ENCODE measurements around the gene FBXO2. TPM values are rescaled to one million over a fixed set of nuclear protein-coding genes. Genes with fewer than 3 reads are reported as not detected.

Gene FBXO2
- total RNA-seq, 1 experiment from 2014 or later = 81.1 TPM

DNA sequence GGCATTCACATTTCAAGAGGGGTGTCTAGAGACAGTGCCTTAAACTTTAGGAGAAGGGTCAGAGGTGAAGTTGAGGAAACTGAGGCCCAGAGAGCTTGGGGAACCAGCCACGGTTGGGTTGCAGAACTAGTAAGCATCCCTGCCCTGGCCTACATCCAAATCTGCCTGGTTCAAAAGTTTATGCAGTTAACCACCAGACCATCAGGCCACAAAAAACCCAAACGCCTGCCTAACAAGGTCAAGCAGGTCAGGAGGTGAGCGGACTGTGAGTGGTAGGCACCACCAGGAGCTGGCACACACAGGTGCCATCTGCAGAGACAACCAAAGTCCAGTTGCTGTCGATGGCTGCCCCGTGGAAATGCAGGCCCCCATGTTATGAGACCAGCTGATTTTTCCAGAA lies 51.2 kb downstream of the FBXO2 start:
- no peak overlapping the region for H3K9ac ChIP-seq (ENCODE audit: low read length)
- H3K9me3 ChIP-seq (ENCODE audit: control insufficient read depth in 1 of 2, insufficient read depth in 1 of 2, low read depth in 1 of 2, low read length in 2 of 2) = no peaks in the 10 kb centered on the region
- no peaks in the 10 kb centered on the region for H3K9me2 ChIP-seq (ENCODE audit: insufficient read depth)
- H3K27me3 ChIP-seq (ENCODE audit: insufficient read depth, low read length) = no peaks in the 10 kb centered on the region
- no peak overlapping the region for H3K4me3 ChIP-seq (replicated peaks in 1 of 2; ENCODE audit: low read depth in 1 of 2, low read length in 2 of 2)
- H3K79me2 ChIP-seq (ENCODE audit: insufficient read depth, low read length) = no peaks in the 10 kb centered on the region
- BruUV-seq (replicated peaks) = no TSS peak
- ChIA-PET POLR2A (no interaction called here), CTCF (no interaction called here), RAD21 (ENCODE audit: low non-redundant PET in 1 of 2, low total read pairs in 2 of 2, uncharacterized antibody in 2 of 2, unreplicated experiment in 2 of 2) (no interaction called here)
- H3K36me3 ChIP-seq (ENCODE audit: control insufficient read depth in 1 of 2, insufficient read depth in 2 of 2, low read length in 2 of 2) = no peaks in the 10 kb centered on the region
- no peak overlapping the region for H2AFZ ChIP-seq (ENCODE audit: low read depth, low read length, poor library complexity, severe bottlenecking)
- no peak overlapping the region for H3K4me2 ChIP-seq (ENCODE audit: low read length)
- H4K20me1 ChIP-seq (ENCODE audit: insufficient read depth) = no peaks in the 10 kb centered on the region
- ATAC-seq (no peak), DNase-seq (ENCODE audit: low read depth, low spot score) (no peak)
- H3K4me1 ChIP-seq (ENCODE audit: control insufficient read depth in 1 of 2, insufficient read depth in 2 of 2, low read length in 2 of 2) = no peaks in the 10 kb centered on the region
- intact Hi-C loops (cut with micrococcal nuclease) = no loop called here
- H3K27ac ChIP-seq (ENCODE audit: low read depth, low read length) = no peak overlapping the region
- TF ChIP-seq FOSL1 (IDR thresholded peaks at IDR 0.05; ENCODE audit: low read depth) = no peak
- no peak for TF ChIP-seq CEBPB (IDR thresholded peaks at IDR 0.05; ENCODE audit: low read depth)
- no peak for TF ChIP-seq POLR2AphosphoS5 (IDR thresholded peaks at IDR 0.05; ENCODE audit: low read depth, low read length)
- no peak for TF ChIP-seq CTCF (IDR thresholded peaks at IDR 0.05 in 2 of 3, conservative IDR thresholded peaks at IDR 0.05 in 1 of 3; ENCODE audit: borderline replicate concordance in 1 of 3, insufficient read depth in 1 of 3, low read depth in 2 of 3, low read length in 2 of 3)
- TF ChIP-seq SP1 (IDR thresholded peaks at IDR 0.05; ENCODE audit: low read depth) = no peak
- no peak for TF ChIP-seq JUND (IDR thresholded peaks at IDR 0.05)
- no peak for TF ChIP-seq EZH2 (IDR thresholded peaks at IDR 0.05)
- TF ChIP-seq EGR1 (IDR thresholded peaks at IDR 0.05; ENCODE audit: low read depth) = no peak
- no peak for TF ChIP-seq YY1 (IDR thresholded peaks at IDR 0.05; ENCODE audit: extremely low read depth, insufficient replicate concordance, low read depth, low read length)
- TF ChIP-seq CBX3 (IDR thresholded peaks at IDR 0.05; ENCODE audit: low read depth) = no peak
- no peak for TF ChIP-seq POLR2A (IDR thresholded peaks at IDR 0.05; ENCODE audit: borderline replicate concordance, extremely low read depth, insufficient read depth, insufficient read length)
- TF ChIP-seq TCF7L2 (IDR thresholded peaks at IDR 0.05; ENCODE audit: borderline replicate concordance, extremely low read depth, insufficient read depth, insufficient read length) = no peak
- TF ChIP-seq RAD21 (IDR thresholded peaks at IDR 0.05; ENCODE audit: low read depth) = no peak
- TF ChIP-seq ZNF274 (IDR thresholded peaks at IDR 0.05; ENCODE audit: low read depth, low read length) = no peak
- no peak for TF ChIP-seq ELF1 (IDR thresholded peaks at IDR 0.05; ENCODE audit: borderline replicate concordance, low read depth)
- no peak for TF ChIP-seq SIN3A (IDR thresholded peaks at IDR 0.05; ENCODE audit: low read depth)
- TF ChIP-seq SRF (IDR thresholded peaks at IDR 0.05; ENCODE audit: low read depth) = no peak
- no peak for TF ChIP-seq ZFX (IDR thresholded peaks at IDR 0.05)
